Stimulated activated CD4-positive, alpha-beta T cell treated with anti-CD3 and anti-CD28 coated beads, Interleukin-4, amount 100 ng/mL, for 24 hours (primary cell): ENCODE measurements around the gene PACRG.
A peak's percentile ranks its signal among the peaks of the same experiment; 100 is the strongest.

Experiments
- DNase-seq: peaks from one replicate; pipeline ENCODE4 v3.0.0-alpha.2; 2020

The PACRG gene

DNA sequence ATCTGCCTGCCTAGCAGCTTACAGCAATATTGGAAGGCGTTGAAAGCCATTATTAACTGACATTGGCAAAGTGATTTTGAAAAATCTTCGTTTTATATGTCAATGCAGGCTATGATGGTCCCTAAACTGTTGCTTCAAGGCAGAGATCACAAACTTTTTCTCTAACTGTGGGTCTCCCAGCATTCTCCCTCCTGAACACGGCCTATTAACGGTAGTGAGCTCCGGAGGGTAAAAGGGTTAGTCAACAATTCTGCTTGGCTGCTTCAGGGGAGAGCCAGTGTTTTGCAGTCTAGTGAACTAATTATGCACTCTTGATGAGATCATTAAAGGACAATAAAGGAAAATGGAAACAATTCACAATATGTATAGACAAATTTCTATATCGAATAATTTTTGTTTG is 424.9 kb downstream of the PACRG start:
- DNase-seq: no peak

DNA sequence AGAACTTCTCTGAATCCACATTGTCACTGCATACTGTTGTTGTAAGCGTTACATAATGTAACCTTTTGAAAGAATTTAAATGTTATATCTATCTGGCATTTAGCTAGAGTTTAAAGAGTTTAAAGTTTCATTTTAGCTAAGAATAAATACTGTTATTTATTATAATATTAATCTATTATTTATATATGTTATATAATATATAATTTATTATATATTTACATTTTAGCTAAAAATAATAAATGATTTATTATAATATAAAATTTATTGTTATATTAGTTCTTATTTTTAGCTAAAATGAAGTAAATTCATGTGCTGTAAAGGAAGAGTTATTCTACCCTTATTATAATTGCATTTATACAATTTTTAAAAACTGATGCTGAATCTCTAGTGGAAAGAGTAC is 431.3 kb downstream of the PACRG start:
- no peak for DNase-seq

DNA sequence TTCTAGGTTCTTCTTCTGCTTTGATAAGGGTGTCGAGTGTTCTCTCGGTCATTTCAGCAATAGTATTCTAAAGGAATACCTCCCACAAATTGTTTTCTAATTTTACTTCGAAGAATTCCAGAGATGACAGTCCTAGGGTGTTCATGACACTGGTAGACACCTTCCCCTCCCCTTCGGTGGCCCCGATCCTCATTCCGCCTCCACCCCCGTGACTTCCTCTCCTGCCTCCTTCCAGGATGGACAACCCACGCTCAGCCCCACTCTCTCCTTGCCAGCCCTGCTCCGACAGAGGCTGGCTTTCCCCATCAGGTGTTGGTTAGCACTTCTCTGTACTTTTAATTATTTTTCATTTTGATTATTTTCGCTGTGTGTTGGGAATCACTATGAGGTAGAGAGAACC is 431.9 kb downstream of the PACRG start:
- DNase-seq: no peak

DNA sequence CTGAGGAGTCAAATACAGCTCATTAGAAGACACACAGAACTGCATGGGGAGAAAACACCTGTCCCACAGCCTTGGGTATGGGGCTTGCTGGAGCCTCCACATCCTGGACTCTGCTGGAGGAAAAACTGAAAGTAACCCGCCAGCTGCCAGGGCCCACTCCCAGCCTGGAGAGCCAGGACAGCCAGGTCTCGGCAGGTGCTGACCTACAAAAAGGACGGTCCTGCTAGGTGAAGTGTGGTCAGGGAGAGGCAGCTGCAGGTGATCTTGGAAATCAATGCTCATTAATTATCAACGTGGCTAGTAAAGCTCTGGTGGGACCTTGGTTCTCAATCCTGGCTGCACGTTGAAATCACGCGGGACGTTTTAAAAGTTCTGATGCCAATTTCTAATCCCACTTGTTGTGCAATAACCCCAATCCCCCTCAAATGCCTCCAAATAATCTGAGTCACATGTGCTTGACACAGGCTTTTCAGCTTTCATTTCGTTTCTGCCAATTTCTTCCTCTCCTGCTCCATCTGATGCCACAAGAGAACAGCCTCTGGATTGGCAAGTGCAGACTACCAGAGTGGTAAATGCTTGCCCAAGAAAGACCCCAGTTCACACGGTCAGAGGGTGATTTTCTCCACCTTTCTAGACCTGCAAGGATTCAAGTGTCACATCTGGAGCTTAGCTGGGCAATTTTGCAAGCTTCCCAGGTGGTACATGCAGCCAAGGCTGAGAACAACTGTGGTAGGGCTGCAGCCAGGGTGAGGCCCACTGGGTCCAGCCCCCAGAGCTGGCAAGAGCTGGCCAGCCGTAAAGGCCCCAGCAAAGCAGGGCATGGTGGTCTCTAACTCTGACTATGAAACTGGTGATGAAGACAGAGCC is 434.5 kb downstream of the PACRG start:
- no peak for DNase-seq

DNA sequence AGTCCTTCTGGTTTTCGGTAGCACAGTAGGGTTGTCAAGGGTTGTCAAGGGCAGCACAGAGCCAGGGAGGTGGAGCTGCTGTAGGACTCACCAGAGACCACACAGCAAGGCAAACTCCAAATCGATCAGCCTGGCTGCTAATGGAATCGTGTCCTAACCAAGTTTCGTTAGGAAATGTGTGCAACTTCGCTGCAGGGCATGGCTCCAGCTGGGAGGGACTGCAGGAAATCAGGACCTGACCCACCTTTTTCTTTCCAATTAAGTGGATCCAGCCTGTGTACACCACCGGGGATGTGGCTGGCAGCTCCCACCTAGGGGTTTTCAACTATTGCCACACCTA is 435.1 kb downstream of the PACRG start:
- DNase-seq: no peak

DNA sequence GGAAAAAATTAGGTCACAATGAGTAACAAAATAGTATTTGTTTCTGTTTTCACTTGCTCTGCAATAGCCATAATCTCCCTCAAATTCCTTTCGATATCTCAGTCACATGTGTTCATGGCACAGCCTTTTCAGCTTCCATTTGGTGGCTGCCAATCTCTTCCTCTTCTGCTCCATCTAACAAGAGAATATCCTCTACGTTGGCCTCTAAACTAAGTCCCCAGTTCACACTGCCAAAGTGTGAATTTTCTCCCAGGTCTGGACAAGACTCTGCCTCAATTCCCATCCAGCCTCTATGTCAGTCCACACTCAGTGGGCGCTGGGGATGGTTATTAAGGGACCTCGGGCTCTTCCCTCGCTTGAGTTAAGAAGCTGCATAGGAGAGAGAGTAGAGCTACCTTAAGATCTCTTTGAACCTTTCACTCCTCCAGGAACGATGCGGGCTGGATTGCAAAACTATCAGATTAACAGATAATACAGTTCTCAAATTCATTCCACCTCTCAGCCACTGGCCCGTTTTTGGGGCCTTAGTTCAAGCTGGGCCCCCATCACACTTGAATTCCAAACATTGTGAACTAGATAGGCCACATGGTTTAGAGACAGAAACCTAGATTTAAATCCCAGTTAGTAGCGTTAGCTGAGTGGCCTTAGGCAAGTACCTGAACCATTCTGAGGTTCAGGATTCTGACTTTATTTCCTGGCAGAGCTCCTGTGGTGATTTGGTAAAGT is 436.6 kb downstream of the PACRG start:
- no peak for DNase-seq

DNA sequence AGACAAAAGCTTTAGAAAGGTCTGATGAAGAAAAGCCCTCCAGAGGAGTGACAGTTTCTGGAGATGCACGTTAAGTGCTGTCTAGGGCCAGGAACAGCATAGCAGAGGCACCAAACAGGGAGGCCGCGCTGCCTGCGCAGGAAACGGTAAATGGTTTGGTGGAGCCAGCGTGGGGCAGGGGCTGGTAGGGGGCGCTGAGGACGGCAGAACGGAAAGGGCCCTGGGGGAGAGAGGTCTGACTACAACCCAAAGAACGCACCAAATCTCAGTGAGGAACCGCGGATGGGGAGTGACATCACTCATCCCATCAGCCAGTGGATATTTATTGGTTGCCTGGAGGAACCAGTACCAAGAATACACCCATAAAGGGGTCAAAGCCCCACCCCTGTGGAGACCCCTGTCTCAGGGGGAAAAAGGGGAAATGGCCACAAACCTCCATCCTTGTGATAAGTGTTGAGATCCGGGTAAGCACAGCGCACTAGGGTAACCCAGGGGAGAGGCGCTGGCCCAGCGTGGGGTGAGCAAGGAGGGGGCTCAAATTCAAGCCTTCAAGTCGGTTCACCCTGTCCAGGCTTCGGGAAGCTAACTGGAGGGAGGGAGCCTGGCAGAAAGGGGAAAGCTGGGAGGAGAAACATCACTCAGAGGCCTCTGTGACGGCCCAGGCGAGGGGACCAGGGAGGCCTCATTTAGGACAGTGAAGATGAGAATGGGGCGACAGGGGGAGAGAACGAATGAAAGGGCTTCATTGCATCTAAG is 437.6 kb downstream of the PACRG start:
- DNase-seq: no peak

DNA sequence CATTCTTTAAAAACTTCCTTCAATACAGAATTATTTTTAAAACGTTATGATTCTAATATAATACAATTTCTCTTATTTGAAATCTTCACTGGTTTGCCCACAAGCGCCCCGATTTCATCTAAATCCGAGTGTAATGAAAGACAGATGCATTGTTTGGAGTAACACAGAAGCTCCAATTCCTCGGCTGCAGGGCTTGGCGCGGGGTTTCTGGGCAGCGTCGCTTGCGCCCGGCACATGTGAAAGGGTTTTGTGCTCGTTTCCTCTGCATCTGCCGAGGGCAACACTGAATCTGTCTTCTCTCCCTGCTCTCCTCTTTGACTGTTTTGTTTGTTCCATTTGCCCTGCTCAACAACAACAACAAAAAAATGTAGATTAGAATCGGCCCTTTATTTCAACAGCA is 438.1 kb downstream of the PACRG start:
- DNase-seq: no peak

DNA sequence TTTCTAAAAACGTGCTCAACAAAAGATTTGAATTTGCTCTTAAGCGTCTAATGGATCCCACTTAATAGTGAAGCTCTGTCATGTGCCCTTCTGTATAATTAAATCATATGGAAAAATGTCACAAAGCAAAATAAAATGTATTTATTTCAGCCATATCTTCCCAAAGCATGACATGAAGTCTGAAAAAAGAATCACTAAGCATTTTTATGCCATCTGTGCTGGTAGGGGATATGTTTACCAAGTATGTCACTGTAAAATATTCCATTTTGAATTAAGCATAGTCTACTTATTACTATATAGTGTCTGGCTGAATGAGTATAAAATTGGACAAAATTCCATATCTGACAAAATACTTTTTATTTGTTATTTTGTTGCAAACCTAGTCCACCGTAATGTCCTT is 438.7 kb downstream of the PACRG start:
- no peak for DNase-seq

DNA sequence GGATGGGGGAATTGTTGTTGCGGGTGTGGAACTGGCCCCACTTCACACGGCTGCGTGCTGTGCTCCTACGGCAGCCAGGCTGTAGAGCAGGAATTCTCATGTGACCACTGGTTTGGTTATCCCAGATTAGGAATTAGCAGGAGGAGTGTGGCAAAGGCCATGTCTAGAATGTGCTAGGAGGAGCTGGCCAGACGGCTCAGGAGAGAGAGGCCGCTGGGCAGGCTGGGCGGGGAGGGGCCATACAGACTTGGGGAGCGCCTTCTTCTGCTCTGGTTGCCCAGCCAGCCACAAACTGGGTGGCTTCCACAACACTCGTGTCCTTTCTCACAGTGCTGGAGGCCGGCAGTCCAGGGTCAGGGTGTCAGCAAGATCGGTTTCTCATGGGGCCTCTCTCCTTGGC is 441.7 kb downstream of the PACRG start:
- DNase-seq: no peak

DNA sequence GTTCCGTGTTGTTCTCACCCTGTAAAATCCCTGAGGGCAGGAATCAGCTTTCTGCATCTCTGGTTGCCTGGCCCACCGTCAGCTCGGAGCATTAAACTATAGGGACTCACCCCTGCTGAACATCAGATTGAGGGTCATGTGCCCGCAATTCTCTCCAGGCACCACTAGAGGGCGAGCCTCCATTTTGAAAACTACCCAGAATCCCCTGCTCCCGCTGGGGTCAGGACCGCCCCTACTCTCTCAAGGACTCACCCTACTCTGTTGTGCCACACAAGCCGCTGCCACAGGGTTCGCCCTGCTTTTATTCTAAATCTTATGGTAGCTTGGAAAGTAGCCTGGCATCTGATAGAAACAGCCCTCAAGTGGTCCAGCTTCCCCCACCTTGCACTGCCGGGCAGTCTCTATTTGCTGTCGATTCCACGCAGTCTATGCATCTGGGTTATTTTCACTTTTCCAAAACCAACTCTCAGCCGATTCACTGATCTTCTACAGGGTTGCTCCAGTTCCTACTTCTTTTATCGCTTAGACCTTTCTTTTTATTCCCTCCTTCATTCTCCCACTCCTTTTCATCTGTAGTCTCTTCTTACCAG is 442.6 kb downstream of the PACRG start:
- DNase-seq: peak; percentile 20

DNA sequence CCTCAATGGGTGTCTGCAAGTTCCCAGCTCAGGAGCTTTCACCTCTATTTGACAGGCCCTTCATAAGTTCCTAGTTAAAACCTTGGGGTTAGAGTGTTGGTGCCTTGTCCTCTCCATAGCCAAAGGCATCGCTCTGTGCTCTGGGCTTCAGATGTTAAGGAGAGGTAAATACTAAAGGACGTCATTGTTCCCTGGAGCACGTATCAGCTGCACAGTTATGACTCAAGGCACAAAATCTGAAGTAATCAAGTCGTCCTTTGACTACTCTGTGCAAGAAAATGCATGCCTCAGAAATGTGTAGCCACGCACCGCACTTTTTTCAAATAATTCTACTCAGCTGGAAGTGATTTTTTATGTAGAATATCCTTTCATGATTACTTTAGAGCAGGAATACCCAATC is 446.0 kb downstream of the PACRG start:
- DNase-seq: no peak

DNA sequence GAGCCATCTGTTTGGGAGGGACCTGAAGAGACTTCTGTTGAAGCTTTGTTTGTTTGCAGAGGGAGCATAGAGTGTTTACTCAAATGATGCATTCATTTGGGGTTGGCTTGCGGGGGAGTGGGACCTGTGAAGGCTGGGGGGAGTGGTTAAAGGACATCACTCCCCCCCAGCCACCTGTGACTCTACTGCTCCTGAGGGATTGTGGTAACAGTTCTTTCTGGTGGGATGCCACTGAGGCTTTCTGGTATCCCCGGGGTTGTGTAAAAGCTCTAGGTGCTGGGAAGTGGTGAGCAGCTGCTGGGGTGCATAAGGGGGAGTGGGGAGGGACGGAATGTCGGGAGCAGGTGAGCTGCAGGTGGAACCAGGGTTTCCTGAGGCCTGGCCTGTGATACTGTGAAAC is 447.5 kb downstream of the PACRG start:
- DNase-seq: no peak

DNA sequence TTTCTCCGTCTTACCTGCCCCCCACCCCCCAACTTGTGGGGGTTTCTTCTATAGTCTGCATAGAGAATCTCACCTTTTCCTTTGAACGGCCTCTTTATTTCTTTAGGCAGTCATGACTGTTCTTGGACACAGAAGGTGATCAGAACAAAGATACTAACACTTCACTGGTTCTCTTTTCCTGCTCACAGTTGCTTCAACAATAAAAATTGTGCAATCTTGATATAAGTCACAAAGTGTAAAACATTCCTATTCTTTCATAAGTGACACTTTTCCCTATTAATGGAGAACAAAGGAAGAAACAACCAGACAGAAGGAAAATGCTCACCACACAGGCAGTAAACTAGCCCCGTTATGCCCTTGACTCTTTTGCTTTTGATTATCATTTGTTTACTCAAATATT is 448.3 kb downstream of the PACRG start:
- DNase-seq: no peak

DNA sequence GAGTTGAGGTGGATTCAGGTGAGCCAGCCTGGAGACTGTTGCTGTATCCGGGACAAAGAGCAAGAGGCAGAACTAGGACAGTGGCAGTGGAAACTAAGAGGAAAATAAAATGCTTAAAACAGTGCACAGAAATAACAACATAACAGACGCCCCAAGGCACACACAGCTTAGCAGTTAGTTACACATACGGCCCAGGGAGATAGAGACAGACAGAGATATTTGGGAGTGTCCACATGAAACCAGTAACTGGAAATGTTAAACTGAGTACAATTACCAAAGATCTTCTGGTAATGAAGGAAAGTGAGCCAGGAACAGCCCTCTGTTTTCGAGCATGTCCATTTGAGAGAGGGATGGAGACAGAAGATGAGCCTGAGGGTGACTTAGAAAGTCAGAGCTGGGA is 449.2 kb downstream of the PACRG start:
- no peak for DNase-seq

DNA sequence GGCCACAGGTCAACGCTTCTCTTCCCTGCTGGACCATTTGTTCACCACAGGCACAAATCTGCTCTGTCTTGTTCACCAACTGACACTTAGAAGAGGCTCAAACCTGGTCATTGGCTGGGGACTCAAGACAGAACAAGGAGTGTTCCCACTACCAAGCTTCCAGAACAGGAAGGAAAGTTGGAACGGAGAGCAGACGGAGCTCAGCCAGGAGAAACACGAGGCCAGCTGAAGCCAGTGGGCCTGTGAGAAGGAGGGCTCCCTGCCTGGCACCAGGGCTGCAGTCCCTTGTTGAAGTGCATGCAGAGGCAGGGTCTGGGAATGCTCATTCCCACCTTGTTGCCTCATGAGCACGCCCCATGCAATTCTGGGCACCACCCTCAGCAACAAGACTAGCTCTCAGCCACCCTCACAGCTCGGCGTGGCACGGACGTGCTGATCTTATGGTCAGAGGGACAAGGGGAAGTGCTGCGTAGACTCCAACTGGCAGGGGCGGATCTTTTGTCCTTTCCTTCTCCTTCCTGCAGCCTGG is 450.2 kb downstream of the PACRG start:
- DNase-seq: no peak

DNA sequence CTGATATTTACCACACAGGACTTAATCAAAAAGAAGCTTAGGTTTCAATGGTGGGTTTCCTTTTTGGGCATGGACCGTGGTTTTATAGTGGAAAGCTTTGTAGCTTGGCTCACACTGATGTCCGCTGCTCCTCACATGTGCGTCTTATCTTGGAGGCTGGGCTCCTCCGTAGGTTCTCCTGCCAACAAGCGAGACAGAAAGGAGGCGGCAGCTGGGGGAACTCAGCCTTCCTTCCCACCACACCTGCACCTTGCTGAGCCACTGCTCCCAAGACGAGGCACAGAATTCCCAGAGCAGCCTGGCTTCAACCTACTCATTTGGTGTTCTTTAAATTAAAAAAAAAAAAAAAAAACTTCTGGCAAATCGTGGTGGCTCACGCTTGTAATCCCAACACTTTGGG is 451.3 kb downstream of the PACRG start:
- no peak for DNase-seq

DNA sequence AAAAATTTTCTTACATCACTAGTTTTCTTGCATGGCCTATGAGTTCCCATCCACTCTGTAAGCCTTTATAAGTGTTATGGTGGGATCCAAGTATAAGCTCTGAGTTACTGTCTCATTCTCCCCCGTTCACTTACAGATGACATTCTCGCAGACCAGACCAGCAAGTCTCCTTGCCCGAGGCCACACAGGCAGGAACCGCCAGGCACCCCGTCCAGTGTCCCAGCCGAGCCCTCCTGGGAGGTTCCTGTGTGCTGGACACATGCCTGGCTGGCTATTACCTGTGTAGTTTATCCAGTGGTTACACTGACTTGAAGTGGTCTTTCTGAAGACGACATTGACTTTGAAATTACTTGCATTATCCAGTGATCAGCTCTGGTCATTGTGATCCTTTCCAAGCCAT is 451.9 kb downstream of the PACRG start:
- DNase-seq: no peak

DNA sequence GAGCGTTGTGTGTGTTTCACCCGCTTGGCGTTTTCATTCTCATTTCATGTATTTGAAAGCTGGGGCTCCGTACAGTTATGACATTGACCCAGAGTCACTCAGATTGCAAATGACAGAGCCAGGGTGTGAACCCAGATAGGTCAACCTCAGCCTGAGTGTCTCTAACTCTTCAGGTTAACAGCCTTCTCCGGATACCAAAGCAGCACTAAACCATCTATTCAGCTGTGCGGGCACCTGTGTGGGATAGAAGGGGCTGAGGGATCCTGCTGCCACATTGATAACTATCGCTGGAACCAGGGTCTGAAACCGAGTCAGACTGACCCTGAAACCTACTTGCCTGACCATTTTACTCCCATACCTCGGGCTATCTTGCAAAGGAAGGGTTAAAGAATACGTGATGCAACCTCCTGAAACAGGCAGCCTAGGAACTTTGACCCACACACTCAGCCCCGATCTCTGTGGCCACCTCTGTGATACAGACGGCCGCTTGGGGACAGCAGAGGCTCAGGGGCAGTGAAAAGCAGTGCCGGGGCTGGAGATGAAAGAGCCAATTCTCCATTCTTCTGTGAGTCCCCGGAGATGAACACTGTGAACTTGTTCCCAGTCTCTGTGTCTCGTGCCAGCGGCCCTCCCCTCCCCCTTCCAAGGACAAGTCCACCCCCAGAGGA is 453.2 kb downstream of the PACRG start:
- no peak for DNase-seq

DNA sequence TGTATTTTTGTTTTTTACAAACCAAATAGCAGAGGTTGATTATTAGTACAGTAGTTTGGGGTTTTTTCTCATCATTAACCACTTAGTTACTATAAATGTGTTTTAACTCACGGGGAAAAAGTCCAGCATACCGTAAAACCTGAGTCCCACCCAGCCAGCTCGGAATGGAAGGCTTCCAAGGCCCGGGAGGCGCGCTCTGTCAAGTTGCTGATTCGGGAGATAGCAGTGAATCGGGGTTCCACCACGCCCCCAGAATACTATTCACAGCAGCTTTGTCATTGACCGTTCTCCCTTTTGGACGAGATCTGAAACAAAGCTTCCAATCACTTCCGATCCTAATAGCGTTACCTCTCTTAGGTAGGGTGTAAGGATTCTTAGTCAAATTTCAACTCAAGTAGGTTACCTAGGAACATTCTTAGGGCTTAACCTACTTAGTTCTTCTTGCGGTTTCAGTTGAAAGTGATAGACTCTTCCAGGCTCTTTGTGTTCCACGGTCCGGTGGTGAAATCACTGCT is 453.9 kb downstream of the PACRG start:
- DNase-seq: no peak

DNA sequence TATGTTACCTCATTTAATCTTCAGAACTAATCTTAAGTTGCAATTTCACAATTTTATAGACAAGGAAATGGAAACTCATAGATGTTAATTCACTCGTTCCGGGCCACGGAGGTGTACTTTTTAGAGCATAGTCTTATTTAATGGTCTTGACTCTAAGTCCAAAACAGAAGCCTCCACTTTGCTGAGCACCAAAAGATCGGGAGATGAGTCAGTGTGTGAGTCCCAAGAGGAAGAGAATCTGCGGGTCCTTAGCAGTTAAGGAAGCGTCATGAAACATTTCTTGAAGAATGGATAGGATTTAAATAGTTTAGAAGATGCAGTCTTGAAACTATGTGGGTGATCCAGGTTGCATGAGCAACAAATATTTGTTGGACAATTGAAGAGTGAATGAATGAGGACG is 454.9 kb downstream of the PACRG start:
- no peak for DNase-seq

DNA sequence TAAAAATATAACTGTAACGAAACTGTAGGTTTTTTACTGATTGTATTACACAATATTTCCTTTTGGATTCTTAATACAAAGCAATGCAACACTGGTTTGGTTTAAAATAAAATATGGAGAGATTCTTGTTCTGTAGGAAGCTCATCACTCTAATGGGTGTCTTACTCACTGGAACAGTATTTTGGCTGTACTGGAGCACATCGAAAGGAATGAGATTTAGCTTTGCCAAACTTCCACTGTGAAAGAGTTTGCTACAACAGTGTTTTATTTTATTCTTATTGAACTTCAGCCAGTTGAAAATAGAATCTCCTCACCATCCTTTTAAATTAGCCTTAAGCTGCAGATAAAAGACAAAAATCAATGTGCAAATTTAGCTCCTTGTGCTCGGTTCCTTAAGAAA is 456.0 kb downstream of the PACRG start:
- DNase-seq: no peak

DNA sequence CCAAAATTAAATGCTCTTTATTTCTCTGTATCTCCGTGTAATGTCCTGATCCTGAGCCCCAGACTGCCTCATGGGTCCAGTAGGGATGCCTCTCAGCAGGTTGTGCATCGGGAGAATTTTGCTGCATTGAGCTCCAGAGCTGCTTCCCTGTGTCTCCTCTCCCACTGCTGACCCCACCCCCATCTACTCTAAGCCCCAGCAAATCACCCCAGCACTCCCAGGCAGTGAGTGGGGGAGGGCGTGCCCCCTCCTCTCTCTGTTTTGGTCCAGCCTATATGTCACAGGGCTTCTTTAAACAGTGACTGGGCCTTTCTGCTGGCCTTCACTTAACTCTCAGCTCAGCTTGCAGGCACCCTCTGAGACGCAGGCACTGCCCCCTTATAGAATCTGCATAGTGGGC is 458.0 kb downstream of the PACRG start:
- DNase-seq: no peak
